Measurements from ENCODE around the gene LCN9.

DNA sequence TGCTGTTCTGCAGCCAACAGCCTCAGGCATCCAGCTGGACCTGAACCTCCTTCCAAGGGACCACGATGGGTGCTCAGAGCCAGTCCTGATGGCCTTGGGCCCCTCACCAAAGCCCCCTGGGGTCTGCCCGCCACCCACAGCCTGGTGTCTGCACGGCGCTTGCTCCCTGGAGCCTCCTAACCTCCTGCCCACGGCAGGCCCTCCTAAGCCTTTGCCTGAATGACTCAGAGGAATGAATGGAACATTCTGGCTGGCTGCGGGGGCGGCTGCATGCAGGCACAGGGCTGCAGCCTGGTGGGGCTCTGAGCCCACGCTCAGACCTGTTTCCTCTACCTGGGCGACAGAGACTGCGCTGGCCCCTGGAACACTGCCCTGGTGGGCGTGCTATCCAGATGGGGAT, 29.3 kb downstream of the LCN9 start:
- TF ChIP-seq, protein P1, sequence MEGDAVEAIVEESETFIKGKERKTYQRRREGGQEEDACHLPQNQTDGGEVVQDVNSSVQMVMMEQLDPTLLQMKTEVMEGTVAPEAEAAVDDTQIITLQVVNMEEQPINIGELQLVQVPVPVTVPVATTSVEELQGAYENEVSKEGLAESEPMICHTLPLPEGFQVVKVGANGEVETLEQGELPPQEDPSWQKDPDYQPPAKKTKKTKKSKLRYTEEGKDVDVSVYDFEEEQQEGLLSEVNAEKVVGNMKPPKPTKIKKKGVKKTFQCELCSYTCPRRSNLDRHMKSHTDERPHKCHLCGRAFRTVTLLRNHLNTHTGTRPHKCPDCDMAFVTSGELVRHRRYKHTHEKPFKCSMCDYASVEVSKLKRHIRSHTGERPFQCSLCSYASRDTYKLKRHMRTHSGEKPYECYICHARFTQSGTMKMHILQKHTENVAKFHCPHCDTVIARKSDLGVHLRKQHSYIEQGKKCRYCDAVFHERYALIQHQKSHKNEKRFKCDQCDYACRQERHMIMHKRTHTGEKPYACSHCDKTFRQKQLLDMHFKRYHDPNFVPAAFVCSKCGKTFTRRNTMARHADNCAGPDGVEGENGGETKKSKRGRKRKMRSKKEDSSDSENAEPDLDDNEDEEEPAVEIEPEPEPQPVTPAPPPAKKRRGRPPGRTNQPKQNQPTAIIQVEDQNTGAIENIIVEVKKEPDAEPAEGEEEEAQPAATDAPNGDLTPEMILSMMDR (IDR thresholded peaks at IDR 0.05; ENCODE audit: insufficient read depth, low read length) = no peak
- no peak for TF ChIP-seq POLR2AphosphoS5 (IDR thresholded peaks at IDR 0.05; ENCODE audit: low read depth)
- TF ChIP-seq SPI1 (IDR thresholded peaks at IDR 0.05; ENCODE audit: borderline replicate concordance, low read depth) = no peak
- no peak for TF ChIP-seq GABPA (IDR thresholded peaks at IDR 0.05; ENCODE audit: low read depth)
- TF ChIP-seq, protein P2, sequence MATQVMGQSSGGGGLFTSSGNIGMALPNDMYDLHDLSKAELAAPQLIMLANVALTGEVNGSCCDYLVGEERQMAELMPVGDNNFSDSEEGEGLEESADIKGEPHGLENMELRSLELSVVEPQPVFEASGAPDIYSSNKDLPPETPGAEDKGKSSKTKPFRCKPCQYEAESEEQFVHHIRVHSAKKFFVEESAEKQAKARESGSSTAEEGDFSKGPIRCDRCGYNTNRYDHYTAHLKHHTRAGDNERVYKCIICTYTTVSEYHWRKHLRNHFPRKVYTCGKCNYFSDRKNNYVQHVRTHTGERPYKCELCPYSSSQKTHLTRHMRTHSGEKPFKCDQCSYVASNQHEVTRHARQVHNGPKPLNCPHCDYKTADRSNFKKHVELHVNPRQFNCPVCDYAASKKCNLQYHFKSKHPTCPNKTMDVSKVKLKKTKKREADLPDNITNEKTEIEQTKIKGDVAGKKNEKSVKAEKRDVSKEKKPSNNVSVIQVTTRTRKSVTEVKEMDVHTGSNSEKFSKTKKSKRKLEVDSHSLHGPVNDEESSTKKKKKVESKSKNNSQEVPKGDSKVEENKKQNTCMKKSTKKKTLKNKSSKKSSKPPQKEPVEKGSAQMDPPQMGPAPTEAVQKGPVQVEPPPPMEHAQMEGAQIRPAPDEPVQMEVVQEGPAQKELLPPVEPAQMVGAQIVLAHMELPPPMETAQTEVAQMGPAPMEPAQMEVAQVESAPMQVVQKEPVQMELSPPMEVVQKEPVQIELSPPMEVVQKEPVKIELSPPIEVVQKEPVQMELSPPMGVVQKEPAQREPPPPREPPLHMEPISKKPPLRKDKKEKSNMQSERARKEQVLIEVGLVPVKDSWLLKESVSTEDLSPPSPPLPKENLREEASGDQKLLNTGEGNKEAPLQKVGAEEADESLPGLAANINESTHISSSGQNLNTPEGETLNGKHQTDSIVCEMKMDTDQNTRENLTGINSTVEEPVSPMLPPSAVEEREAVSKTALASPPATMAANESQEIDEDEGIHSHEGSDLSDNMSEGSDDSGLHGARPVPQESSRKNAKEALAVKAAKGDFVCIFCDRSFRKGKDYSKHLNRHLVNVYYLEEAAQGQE (IDR thresholded peaks at IDR 0.05; ENCODE audit: insufficient replicate concordance, low read depth) = no peak

Data from HL-60 (cell line).